ENCODE data around the gene CRYGD. TPM values are rescaled to one million over a fixed set of nuclear protein-coding genes. Genes with fewer than 3 reads are reported as not detected.

Gene CRYGD
- total and polyA plus RNA-seq, 2 of the 4 experiments (the other 2 are of a cell fraction) = not detected

DNA sequence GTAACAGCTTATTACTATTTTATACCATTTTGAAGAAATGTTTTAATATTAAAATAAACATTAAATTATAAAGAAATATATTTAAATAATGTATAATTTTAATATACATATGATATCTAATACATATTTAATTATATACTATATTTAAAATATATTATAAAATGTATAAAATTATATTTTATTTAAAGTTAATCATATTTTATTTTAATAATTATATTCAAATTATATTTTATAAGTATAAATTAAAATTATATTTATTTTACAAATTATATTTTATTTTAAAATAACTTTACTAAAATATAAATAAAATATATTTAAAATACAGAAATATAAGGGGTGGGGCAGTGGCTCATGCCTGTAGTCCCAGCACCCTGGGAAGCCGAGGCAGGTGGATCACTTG is 2.1 kb downstream of the CRYGD start:
- in situ Hi-C loops (cut with MboI; ENCODE audit: low sequenced_read_pairs) (no loop called here), dilution Hi-C loops (cut with HindIII; ENCODE audit: low sequenced_read_pairs, unreplicated experiment) (no loop called here), intact Hi-C loops (cut with micrococcal nuclease) (no loop called here)
- no peak for DNase-seq
- Histone ChIP-seq H3K4me3 (ENCODE audit: insufficient read depth, low read depth, low read length) (no peak overlapping the region), H3K9ac (ENCODE audit: low read depth, low read length) (no peak overlapping the region), H2AK5ac (ENCODE audit: low read depth, low read length) (no peak overlapping the region), H3K9me1 (ENCODE audit: insufficient read depth, low read length) (no peaks in the 10 kb centered on the region), H4K5ac (ENCODE audit: low read depth, low read length) (no peak overlapping the region), H3K27ac (ENCODE audit: insufficient read depth, low read length) (no peak overlapping the region), H3K36me3 (ENCODE audit: control insufficient read depth, insufficient read depth, low read length) (no peaks in the 10 kb centered on the region), H2BK120ac (ENCODE audit: low read depth, low read length) (no peak overlapping the region), H3K4ac (ENCODE audit: low read depth, low read length) (no peak overlapping the region), H3K18ac (ENCODE audit: low read depth, low read length) (no peak overlapping the region), H2AK9ac (replicated peaks; ENCODE audit: low read depth, low read length, poor library complexity) (no peak overlapping the region), H3K23ac (ENCODE audit: low read depth, low read length) (no peak overlapping the region), H3K4me2 (ENCODE audit: low read depth, low read length) (no peak overlapping the region), H2BK15ac (ENCODE audit: low read depth, low read length) (no peak overlapping the region), H4K8ac (ENCODE audit: low read depth in 2 of 2, low read length in 2 of 2) (no peak overlapping the region), H4K20me1 (ENCODE audit: insufficient read depth, low read length) (no peaks in the 10 kb centered on the region), H3K4me1 (ENCODE audit: control insufficient read depth, insufficient read depth, low read length) (no peaks in the 10 kb centered on the region), H3K14ac (replicated peaks; ENCODE audit: low read depth, low read length) (no peak overlapping the region), H2AFZ (replicated peaks; ENCODE audit: low read length, poor library complexity) (no peak overlapping the region), H3K79me1 (ENCODE audit: low read depth in 1 of 2, low read length in 2 of 2) (no peaks in the 10 kb centered on the region), H3K56ac (ENCODE audit: extremely low read depth, insufficient read depth, low read length) (no peak overlapping the region), H3K9me3 (ENCODE audit: control insufficient read depth, insufficient read depth, low read length) (no peaks in the 10 kb centered on the region), H3K27me3 (ENCODE audit: control insufficient read depth, insufficient read depth, low read length) (peaks cover 15% of the 10 kb centered on the region), H2BK20ac (ENCODE audit: low read depth, low read length) (no peak overlapping the region), H2BK5ac (ENCODE audit: low read depth, low read length, poor library complexity, severe bottlenecking) (no peak overlapping the region), H4K91ac (ENCODE audit: insufficient read depth, low read depth, low read length) (no peak overlapping the region)
- no peak for ATAC-seq (ENCODE audit: low read depth)
- no peak for TF ChIP-seq MXI1 (IDR thresholded peaks at IDR 0.05; ENCODE audit: borderline replicate concordance, low read depth, low read length)
- no CpG with 5 or more reads among the region's 1 CpG for WGBS, 2 experiments (ENCODE audit: extremely low coverage in 2 of 2, insufficient read length in 1 of 2)
- ChIA-PET POLR2A (ENCODE audit: unreplicated experiment) (no interaction called here), CTCF (no interaction called here)
- BruUV-seq (replicated peaks) = no TSS peak

Measured in IMR-90 (cell line).